IPS-18c (cell line): ENCODE results near the gene WDR59.
"Not testable (repeated sequence)": the region's sequence is repeated elsewhere in the genome, so short reads cannot be mapped to it uniquely, and the experiment has no call there.

Experiments used
- H3K4me3 ChIP-seq: 2 replicates; pipeline ENCODE4 v1.7.0; 2013; ENCODE audit warnings: low read depth, mild to moderate bottlenecking, low read length, moderate library complexity; ENCODE audit not compliant: insufficient read depth
- H3K9me3 ChIP-seq: one replicate; pipeline ENCODE4 v1.6.1; 2013; ENCODE audit warnings: mild to moderate bottlenecking, low read length, moderate library complexity; ENCODE audit not compliant: control insufficient read depth, insufficient read depth

WDR59 gene

GRCh38 chr16:75016451-75017081 is 31.6 kb upstream of the WDR59 start:
- H3K9me3 ChIP-seq, H3K4me3 ChIP-seq: not testable (repeated sequence)

- Histone ChIP-seq H3K4me3 (no peak overlapping the region), H3K9me3 (no peaks in the 10 kb centered on the region)
These were observed 29.4 kb upstream of the WDR59 start for GRCh38 chr16:75014318-75014717.

GRCh38 chr16:75013123-75013522 is 28.2 kb upstream of the WDR59 start:
- H3K9me3 ChIP-seq, H3K4me3 ChIP-seq: not testable (repeated sequence)

- Histone ChIP-seq H3K4me3 (no peak overlapping the region), H3K9me3 (no peaks in the 10 kb centered on the region)
These were observed 27.6 kb upstream of the WDR59 start for GRCh38 chr16:75012380-75013081.

GRCh38 chr16:75011634-75012307 is 26.8 kb upstream of the WDR59 start:
- H3K4me3 ChIP-seq: no peak overlapping the region

GRCh38 chr16:75010427-75010826 is 25.5 kb upstream of the WDR59 start:
- H3K4me3 ChIP-seq: no peak overlapping the region

More at GRCh38 chr16:75011634-75012307, 26.8 kb upstream of the WDR59 start:
- H3K9me3 ChIP-seq: no peaks in the 10 kb centered on the region

GRCh38 chr16:75007443-75007842 is 22.5 kb upstream of the WDR59 start:
- no peaks in the 10 kb centered on the region for H3K9me3 ChIP-seq
- H3K4me3 ChIP-seq: no peak overlapping the region

More at GRCh38 chr16:75010427-75010826, 25.5 kb upstream of the WDR59 start:
- no peaks in the 10 kb centered on the region for H3K9me3 ChIP-seq

GRCh38 chr16:75005697-75006096 is 20.8 kb upstream of the WDR59 start:
- Histone ChIP-seq H3K9me3 (no peaks in the 10 kb centered on the region), H3K4me3 (no peak overlapping the region)

GRCh38 chr16:75004460-75004859 is 19.5 kb upstream of the WDR59 start:
- Histone ChIP-seq H3K4me3 (no peak overlapping the region), H3K9me3 (no peaks in the 10 kb centered on the region)

GRCh38 chr16:75003931-75004330 is 19.0 kb upstream of the WDR59 start:
- Histone ChIP-seq H3K4me3 (no peak overlapping the region), H3K9me3 (no peaks in the 10 kb centered on the region)

- H3K9me3 ChIP-seq: no peaks in the 10 kb centered on the region
- no peak overlapping the region for H3K4me3 ChIP-seq
These were observed 17.6 kb upstream of the WDR59 start for GRCh38 chr16:75002474-75002873.

GRCh38 chr16:75000481-75001081 is 15.7 kb upstream of the WDR59 start:
- Histone ChIP-seq H3K9me3 (no peaks in the 10 kb centered on the region), H3K4me3 (peak overlapping the region; percentile 81)

- Histone ChIP-seq H3K9me3 (no peaks in the 10 kb centered on the region), H3K4me3 (peak overlapping the region; percentile 81)
These were observed 14.9 kb upstream of the WDR59 start for GRCh38 chr16:74999609-75000480.

- peak overlapping the region; percentile 81 for H3K4me3 ChIP-seq
- H3K9me3 ChIP-seq: no peaks in the 10 kb centered on the region
These were observed 14.3 kb upstream of the WDR59 start for GRCh38 chr16:74999219-74999608.

- Histone ChIP-seq H3K9me3 (no peaks in the 10 kb centered on the region), H3K4me3 (peak within 1 kb of the TSS; percentile 81)
These were observed 13.7 kb upstream of the WDR59 start, which contains the start of gene ZNRF1 for GRCh38 chr16:74998481-74999218. ZNRF1 (plus strand) TSS chr16:74999024; CDS start chr16:74999672, 648 bp downstream.

GRCh38 chr16:74997042-74997491 is 12.1 kb upstream of the WDR59 start:
- Histone ChIP-seq H3K9me3 (no peaks in the 10 kb centered on the region), H3K4me3 (no peak overlapping the region)
